PC-9 (cell line): ENCODE measurements around the gene ATP8B2.

ENCODE experiments used
- CTCF ChIP-seq: fragments of 200-600 bp; sonication (generic); conservative IDR thresholded peaks from 2 replicates; pipeline ENCODE4 v1.6.1; 2017; ENCODE audit warnings: mixed run types, antibody characterized with exemption, mild to moderate bottlenecking, moderate library complexity
- EZH2 ChIP-seq: fragments of 200-600 bp; sonication (generic); IDR thresholded peaks from 2 replicates; pipeline ENCODE4 v1.8.0; 2017; ENCODE audit warnings: antibody characterized with exemption, low read depth

DNA sequence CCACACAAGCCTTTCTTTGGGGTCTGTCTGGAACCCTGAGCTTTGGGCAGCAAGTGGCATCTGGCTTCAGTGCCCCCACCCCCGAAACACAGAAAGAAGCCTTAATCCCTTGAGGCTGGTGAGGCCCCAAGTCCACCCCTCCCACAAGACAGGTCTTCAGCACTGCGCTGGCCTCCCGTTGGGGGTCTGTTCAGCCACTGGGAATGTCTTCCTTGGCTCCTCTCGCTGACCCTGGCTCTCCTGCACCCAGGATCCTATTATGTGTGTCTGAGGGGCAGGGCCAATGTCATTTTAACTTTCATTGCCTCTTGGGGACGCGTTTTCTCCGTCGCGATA is 26.9 kb downstream of the ATP8B2 start:
- TF ChIP-seq CTCF (no peak), EZH2 (no peak)
